Stomach (tissue), 9 donors: Measurements from ENCODE around the gene STX5. TPM values are rescaled to one million over a fixed set of nuclear protein-coding genes. Genes with fewer than 3 reads are reported as not detected.

ENCODE experiments used
- DNase-seq, 2 donors: peaks; one replicate each; pipeline versions ENCODE4 v3.0.0 to v3.0.0-alpha.2; 2013 to 2019
- H3K27ac ChIP-seq, 5 donors: fragments of 200-600 bp in 4 of 5; sonication (generic) in 4 of 5; one replicate each; pipeline ENCODE4 v1.5.1; 2013 to 2019; ENCODE audit warnings: mild to moderate bottlenecking in 1 of 5, moderate library complexity in 1 of 5
- H3K27me3 ChIP-seq, 3 donors: fragments of 200-600 bp; sonication (generic); one replicate each; pipeline ENCODE4 v1.5.1; 2017 to 2019; ENCODE audit warnings: mixed run types in 1 of 3
- H3K36me3 ChIP-seq, 4 donors: fragments of 200-600 bp; sonication (generic); 1 replicate in 3 of 4; 2 replicates in 1 of 4; pipeline ENCODE4 v1.5.1; 2016 to 2019
- H3K4me1 ChIP-seq, 4 donors: fragments of 200-600 bp; sonication (generic); one replicate each; pipeline ENCODE4 v1.5.1; 2016 to 2019
- H3K4me3 ChIP-seq, 4 donors: fragments of 200-600 bp; sonication (generic) in 3 of 4; one replicate each; pipeline ENCODE4 v1.5.1; 2016 to 2019; ENCODE audit warnings: mild to moderate bottlenecking in 1 of 4
- H3K9me3 ChIP-seq, 4 donors: fragments of 200-600 bp; sonication (generic); one replicate each; pipeline ENCODE4 v1.5.1; 2016 to 2019
- EP300 ChIP-seq: sonication (generic); formaldehyde crosslinking; IDR thresholded peaks from one replicate; pipeline ENCODE4 v1.6.1; 2017; ENCODE audit warnings: antibody characterized with exemption
- POLR2A ChIP-seq, 4 donors: fragments of 450-650 bp; IDR thresholded peaks; one replicate each; pipeline ENCODE4 v1.6.1; 2016; ENCODE audit warnings: antibody characterized with exemption in 4 of 4, control low read depth in 2 of 4, mild to moderate bottlenecking in 1 of 4, moderate library complexity in 1 of 4
- POLR2AphosphoS5 ChIP-seq, 3 donors: sonication (generic); formaldehyde crosslinking; IDR thresholded peaks; one replicate each; pipeline ENCODE4 v1.6.1; 2016; ENCODE audit warnings: antibody characterized with exemption in 3 of 3
- WGBS, 5 donors: extraction: QIAGEN DNeasy Blood & Tissue Kit in 3 of 5; methylation state at CpG; one replicate each; pipeline versions ENCODE4 v1.1.5 to v1.1.7; 2013 to 2018; 5-methylcytosine and 5-hydroxymethylcytosine counted together
- intact Hi-C: fragments of 100-400 bp; cut with DNase I; formaldehyde crosslinking; loops from one replicate; pipeline ENCODE4 v1.15.1; 2023; ENCODE audit warnings: low total_unique reads
- polyA plus RNA-seq, 3 donors: library from polyadenylated mRNA; stranded (reverse); fragments of 200-250 nt; gene quantifications; one replicate each; pipeline ENCODE4 v1.2.3, GENCODE V29; 2013
- total RNA-seq, 5 donors: library from RNA; depleted of rRNA; stranded (reverse); fragments of >200 nt; gene quantifications; one replicate each; pipeline versions ENCODE4 v1.1.0 to v1.2.3, GENCODE V29; 2014 to 2016
- TF ChIP-seq, protein P1 (sequence below), 7 experiments: fragments of 450-650 bp in 4 of 7; fragments of 200-600 bp in 3 of 7; sonication (generic) in 3 of 7; IDR thresholded peaks; one replicate each; pipeline ENCODE4 v1.5.1; 2016 to 2019; ENCODE audit warnings: antibody characterized with exemption in 7 of 7, control low read depth in 2 of 7, mild to moderate bottlenecking in 1 of 7
- donor health status: healthy with polysubstance abuse.
- donor health status: Bipolar disorder and iron deficiency.
- donor health status: healthy.

STX5 gene
- total and polyA plus RNA-seq, 8 donors: 8.2 to 48.1 (median 26.7) TPM

GRCh38 chr11:62786318-62787004, 45.4 kb downstream of the STX5 start:
- Histone ChIP-seq H3K27me3 (no peaks in the 10 kb centered on the region), H3K4me3 (peak overlapping the region; percentile 62 to 100 (median 82)), H3K27ac (peak overlapping the region; percentile 92 to 99 (median 94)), H3K4me1 (peaks cover 38 to 54% (median 49%) of the 10 kb centered on the region in 4 donors), H3K36me3 (peaks cover 20 to 50% (median 36%) of the 10 kb centered on the region in 4 donors), H3K9me3 (no peaks in the 10 kb centered on the region)
- TF ChIP-seq EP300: no peak
- TF ChIP-seq POLR2A (IDR thresholded peaks at IDR 0.05): no peak
- TF ChIP-seq, protein P1, sequence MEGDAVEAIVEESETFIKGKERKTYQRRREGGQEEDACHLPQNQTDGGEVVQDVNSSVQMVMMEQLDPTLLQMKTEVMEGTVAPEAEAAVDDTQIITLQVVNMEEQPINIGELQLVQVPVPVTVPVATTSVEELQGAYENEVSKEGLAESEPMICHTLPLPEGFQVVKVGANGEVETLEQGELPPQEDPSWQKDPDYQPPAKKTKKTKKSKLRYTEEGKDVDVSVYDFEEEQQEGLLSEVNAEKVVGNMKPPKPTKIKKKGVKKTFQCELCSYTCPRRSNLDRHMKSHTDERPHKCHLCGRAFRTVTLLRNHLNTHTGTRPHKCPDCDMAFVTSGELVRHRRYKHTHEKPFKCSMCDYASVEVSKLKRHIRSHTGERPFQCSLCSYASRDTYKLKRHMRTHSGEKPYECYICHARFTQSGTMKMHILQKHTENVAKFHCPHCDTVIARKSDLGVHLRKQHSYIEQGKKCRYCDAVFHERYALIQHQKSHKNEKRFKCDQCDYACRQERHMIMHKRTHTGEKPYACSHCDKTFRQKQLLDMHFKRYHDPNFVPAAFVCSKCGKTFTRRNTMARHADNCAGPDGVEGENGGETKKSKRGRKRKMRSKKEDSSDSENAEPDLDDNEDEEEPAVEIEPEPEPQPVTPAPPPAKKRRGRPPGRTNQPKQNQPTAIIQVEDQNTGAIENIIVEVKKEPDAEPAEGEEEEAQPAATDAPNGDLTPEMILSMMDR (IDR thresholded peaks at IDR 0.05): peak in 6 of 7 experiments; percentile 78 to 99 (median 95)
- peak; percentile 12 to 76 (median 45) for TF ChIP-seq POLR2AphosphoS5 (IDR thresholded peaks at IDR 0.05)
- intact Hi-C loops: loop anchor here (10.0 kb wide), 1 partner anchor 48 kb away; the partner anchor contains the start of genes STX5, TEX54 and WDR74
- 0 to 1% (median 1%) methylated on average over 20 to 51 of the region's 51 CpGs for WGBS, 5 donors
- DNase-seq: peak; percentile 93 to 96

GRCh38 chr11:62782753-62783152, 49.1 kb downstream of the STX5 start:
- Histone ChIP-seq H3K27ac (no peak overlapping the region), H3K27me3 (no peaks in the 10 kb centered on the region), H3K9me3 (no peaks in the 10 kb centered on the region), H3K36me3 (peaks cover 23 to 62% (median 52%) of the 10 kb centered on the region in 4 donors), H3K4me3 (no peak overlapping the region), H3K4me1 (peaks cover 8 to 17% (median 12%) of the 10 kb centered on the region in 4 donors)
- 87 to 95% (median 91%) methylated on average over 7 of the region's 7 CpGs for WGBS, 5 donors
- no peak for DNase-seq
- TF ChIP-seq POLR2A (IDR thresholded peaks at IDR 0.05) (no peak), EP300 (no peak), POLR2AphosphoS5 (IDR thresholded peaks at IDR 0.05) (no peak)
- TF ChIP-seq, protein P1 (IDR thresholded peaks at IDR 0.05): no peak
- intact Hi-C loops: loop anchor here (10.0 kb wide), 1 partner anchor 52 kb away; the partner anchor contains the start of genes STX5, TEX54 and WDR74

DNA sequence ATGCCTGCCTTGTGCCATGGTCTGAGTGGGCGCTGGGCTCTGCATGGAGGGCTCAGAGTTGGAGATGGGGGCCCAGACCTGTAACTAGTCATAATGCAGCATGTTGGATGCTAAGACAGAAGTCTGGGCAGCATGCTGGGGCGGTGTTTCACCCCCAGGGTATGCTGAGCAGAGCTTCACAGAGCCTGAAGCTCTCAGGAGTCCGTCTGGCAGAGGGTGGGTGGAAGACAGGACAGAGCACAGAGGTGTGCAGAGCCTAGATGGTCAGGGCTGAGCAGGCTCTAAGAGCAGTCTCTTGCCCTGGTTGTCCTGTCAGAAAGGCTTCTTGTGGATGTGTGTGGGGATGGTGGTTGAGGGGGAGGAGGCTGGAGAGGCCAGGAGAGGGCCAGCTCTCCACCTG, 53.4 kb downstream of the STX5 start:
- Histone ChIP-seq H3K36me3 (peaks cover 40 to 88% (median 74%) of the 10 kb centered on the region in 4 donors), H3K4me3 (no peak overlapping the region), H3K27me3 (no peaks in the 10 kb centered on the region), H3K27ac (no peak overlapping the region), H3K9me3 (no peaks in the 10 kb centered on the region), H3K4me1 (peaks cover 0 to 2% (median 0%) of the 10 kb centered on the region in 4 donors)
- no peak for DNase-seq
- WGBS, 5 donors: 88 to 96% (median 94%) methylated on average over 2 to 3 of the region's 3 CpGs
- intact Hi-C loops: no loop called here
- TF ChIP-seq POLR2AphosphoS5 (IDR thresholded peaks at IDR 0.05) (no peak), EP300 (no peak), POLR2A (IDR thresholded peaks at IDR 0.05) (no peak)
- TF ChIP-seq, protein P1 (IDR thresholded peaks at IDR 0.05): no peak

- H3K27me3 ChIP-seq: no peaks in the 10 kb centered on the region
Observed at GRCh38 chr11:62777389-62777788, 54.5 kb downstream of the STX5 start.

More at GRCh38 chr11:62777389-62777788, 54.5 kb downstream of the STX5 start:
- 81 to 92% (median 86%) methylated on average over 2 of the region's 2 CpGs for WGBS, 5 donors
- H3K36me3 ChIP-seq: peaks cover 33 to 78% (median 65%) of the 10 kb centered on the region in 4 donors
- TF ChIP-seq EP300: no peak
- no peak for TF ChIP-seq POLR2A (IDR thresholded peaks at IDR 0.05)
- TF ChIP-seq, protein P1 (IDR thresholded peaks at IDR 0.05): no peak
- no peak for TF ChIP-seq POLR2AphosphoS5 (IDR thresholded peaks at IDR 0.05)
- peaks cover under 1 to 12% (median 3%) of the 10 kb centered on the region in 4 donors for H3K4me1 ChIP-seq
- no peak overlapping the region for H3K27ac ChIP-seq
- intact Hi-C loops: no loop called here
- no peak for DNase-seq
- no peak overlapping the region for H3K4me3 ChIP-seq
- no peaks in the 10 kb centered on the region for H3K9me3 ChIP-seq
